ENCODE results near the gene RAB2B. TPM values are rescaled to one million over a fixed set of nuclear protein-coding genes. Genes with fewer than 3 reads are reported as not detected.
A peak's percentile ranks its signal among the peaks of the same experiment; 100 is the strongest.

RAB2B gene
- polyA plus RNA-seq (2012; ENCODE audit: insufficient read length, low read depth), result 5.4 TPM

DNA sequence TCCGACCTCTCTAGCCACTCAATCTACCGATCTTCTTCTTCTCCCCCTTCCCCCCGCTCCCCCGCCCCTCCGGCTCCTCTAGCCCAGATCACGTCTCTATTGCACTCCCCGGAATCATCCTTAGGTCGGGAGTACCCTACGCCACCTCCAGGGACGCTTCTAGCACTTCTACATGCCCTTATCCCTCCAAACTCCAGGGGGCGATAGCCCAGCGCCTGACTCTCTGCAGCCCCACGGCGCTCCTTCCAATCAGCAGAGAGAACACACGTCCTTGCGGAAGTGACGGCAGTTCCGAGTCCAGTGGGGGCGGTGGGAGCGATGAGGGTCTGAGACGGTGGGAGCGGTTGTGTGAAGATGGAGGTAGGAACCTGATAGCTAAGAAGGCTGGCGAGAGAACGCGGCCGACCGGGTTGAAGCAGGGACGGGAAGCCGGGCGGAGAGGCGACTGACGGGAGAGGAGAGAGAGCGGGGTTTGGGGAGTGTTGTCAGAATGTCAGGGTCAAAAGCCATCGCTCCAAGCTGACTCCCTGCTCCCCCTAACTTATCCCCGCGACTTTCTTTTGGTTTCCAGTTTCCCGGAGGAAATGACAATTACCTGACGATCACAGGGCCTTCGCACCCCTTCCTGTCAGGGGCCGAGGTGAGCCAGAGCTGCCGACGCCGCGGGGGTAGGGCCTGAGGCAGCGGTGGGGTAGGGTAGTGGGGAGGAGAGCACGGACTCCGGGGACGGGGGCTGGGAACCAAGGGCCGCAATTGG, at the start of gene RAB2B, which contains the start of gene TOX4:
Gene RAB2B, minus strand, starts transcription at position 35 of the 757 bp plus-strand sequence. CDS start 87 bp downstream, outside the sequence.
Gene TOX4, plus strand, starts transcription at position 271 of the 757 bp plus-strand sequence. Its CDS starts 84 bp downstream, at position 355.
- peak; percentile 71 for TF ChIP-seq POLR2AphosphoS5 (IDR thresholded peaks at IDR 0.05; ENCODE audit: low read depth, low read length)
- TF ChIP-seq, protein P1, sequence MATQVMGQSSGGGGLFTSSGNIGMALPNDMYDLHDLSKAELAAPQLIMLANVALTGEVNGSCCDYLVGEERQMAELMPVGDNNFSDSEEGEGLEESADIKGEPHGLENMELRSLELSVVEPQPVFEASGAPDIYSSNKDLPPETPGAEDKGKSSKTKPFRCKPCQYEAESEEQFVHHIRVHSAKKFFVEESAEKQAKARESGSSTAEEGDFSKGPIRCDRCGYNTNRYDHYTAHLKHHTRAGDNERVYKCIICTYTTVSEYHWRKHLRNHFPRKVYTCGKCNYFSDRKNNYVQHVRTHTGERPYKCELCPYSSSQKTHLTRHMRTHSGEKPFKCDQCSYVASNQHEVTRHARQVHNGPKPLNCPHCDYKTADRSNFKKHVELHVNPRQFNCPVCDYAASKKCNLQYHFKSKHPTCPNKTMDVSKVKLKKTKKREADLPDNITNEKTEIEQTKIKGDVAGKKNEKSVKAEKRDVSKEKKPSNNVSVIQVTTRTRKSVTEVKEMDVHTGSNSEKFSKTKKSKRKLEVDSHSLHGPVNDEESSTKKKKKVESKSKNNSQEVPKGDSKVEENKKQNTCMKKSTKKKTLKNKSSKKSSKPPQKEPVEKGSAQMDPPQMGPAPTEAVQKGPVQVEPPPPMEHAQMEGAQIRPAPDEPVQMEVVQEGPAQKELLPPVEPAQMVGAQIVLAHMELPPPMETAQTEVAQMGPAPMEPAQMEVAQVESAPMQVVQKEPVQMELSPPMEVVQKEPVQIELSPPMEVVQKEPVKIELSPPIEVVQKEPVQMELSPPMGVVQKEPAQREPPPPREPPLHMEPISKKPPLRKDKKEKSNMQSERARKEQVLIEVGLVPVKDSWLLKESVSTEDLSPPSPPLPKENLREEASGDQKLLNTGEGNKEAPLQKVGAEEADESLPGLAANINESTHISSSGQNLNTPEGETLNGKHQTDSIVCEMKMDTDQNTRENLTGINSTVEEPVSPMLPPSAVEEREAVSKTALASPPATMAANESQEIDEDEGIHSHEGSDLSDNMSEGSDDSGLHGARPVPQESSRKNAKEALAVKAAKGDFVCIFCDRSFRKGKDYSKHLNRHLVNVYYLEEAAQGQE (IDR thresholded peaks at IDR 0.05; ENCODE audit: insufficient read depth in 1 of 2, low read depth in 2 of 2, low read length in 2 of 2), result no peak

DNA sequence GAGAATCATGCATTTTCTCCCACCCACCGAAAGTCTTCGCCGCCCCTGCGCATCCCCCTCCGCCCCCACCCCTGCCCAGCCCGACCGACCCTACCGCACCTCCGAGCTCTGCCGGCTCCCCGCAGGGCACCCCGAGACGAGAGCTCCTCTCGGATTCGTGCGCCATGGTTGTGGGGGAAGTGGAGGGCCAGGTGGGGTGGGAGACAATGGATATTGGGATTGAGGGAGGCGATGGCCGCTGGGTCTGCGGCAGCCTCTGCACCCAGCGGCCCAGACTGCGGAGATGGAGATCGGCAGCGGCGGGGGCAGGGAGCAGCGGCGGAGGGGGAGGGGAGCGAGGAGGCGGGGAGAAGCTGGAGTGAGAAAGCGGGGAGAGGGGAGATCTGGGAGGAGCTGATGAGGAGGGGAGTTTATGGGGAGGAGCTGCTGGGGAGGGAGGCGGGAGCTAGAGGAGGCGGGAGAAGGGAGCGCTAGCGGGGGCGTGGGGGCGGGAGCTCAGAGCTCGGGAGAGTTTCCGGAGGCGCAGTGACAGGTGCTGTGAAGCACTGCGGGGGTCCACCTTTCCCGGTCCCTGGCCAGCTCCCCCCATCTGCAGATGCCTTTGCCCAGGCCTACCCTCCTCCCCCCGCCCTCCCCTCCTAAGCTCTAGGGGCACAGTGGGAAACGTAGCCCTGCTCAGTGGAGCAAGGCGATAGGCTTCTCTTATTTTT, 49.4 kb upstream of the RAB2B start, which contains the start of gene SALL2:
Gene SALL2, minus strand, starts transcription at position 385 of the 710 bp plus-strand sequence. Its CDS starts 219 bp downstream, at position 166.
- no peak for TF ChIP-seq POLR2AphosphoS5 (IDR thresholded peaks at IDR 0.05; ENCODE audit: low read depth, low read length)
- TF ChIP-seq FOXP2 (optimal IDR thresholded peaks at IDR 0.05; ENCODE audit: borderline replicate concordance, extremely low read depth, extremely low read length, insufficient read depth), result no peak
- TF ChIP-seq SIN3A (IDR thresholded peaks at IDR 0.05; ENCODE audit: borderline replicate concordance, insufficient read depth, low read length), result no peak
- TF ChIP-seq, protein P1 (IDR thresholded peaks at IDR 0.05; ENCODE audit: insufficient read depth in 1 of 2, low read depth in 2 of 2, low read length in 2 of 2), result no peak
- no peak for TF ChIP-seq TAF1 (IDR thresholded peaks at IDR 0.05; ENCODE audit: borderline replicate concordance, insufficient read depth, low read length)

DNA sequence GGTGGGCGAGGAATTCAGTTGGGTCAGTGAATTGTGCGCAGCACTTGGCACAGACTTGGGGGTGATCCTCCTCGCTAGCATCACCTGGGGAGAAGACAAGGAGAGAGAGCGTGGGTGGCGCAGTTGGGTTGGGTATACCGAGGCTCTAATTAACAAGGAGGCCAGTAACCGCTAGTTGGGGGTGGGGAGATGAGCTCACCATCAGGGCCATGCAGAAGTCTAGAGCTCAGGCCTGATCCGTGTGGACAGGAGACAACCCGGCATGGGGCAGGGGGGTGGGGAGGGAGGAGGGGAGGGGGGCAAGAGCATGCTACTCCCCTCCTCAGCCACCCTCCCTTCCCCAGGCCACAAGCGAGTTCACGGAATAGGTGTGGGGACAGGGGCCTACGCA, 48.8 kb upstream of the RAB2B start:
- TF ChIP-seq, protein P1 (IDR thresholded peaks at IDR 0.05; ENCODE audit: insufficient read depth in 1 of 2, low read depth in 2 of 2, low read length in 2 of 2), result no peak
- TF ChIP-seq FOXP2 (optimal IDR thresholded peaks at IDR 0.05; ENCODE audit: borderline replicate concordance, extremely low read depth, extremely low read length, insufficient read depth) (no peak), POLR2AphosphoS5 (IDR thresholded peaks at IDR 0.05; ENCODE audit: low read depth, low read length) (no peak), TAF1 (IDR thresholded peaks at IDR 0.05; ENCODE audit: borderline replicate concordance, insufficient read depth, low read length) (no peak), SIN3A (IDR thresholded peaks at IDR 0.05; ENCODE audit: borderline replicate concordance, insufficient read depth, low read length) (no peak)

DNA sequence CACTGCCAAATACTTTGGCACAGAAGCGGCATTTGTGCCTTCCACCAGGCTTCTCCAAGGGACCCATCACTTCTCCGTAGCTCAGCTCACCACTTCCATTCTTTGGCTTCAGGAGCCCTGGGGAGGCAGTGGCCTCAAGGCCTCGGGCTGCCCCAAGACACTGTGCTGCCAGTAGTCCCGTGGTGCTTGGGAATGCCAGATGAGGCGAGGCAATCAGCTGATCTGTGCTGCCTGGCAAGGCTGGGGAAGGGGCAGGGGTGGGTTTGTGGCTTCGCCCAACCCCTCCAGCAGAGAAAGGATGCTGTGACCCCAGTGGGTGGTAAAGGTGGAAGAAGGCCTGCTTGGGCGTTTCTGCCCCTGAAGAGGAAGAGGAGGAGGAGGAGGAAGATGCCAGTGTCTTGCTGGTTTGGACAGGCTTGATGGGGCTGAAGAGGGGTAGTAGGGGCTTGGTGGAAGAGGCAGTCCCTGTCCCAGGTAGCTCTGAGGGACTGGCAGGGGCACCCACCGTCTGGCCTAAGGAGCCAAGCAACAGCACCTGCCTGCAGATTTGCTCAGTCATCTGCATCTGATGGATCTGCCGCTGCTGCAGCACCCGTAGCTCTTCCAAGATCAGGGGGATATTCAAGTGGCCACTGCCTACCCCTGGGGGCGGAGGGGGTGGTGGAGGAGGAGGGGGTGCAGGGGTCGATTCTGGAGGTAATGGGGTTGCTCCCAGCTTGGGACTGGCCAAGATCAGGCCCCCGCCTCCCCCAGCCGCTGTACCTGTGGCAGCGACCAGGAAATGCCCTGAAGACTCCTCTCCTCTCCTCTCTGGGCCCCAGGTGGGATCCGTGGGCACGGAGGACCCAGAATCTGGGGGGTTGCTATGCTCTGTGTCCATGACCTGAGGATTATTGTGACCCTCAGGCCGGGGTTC, 48.1 kb upstream of the RAB2B start:
- TF ChIP-seq FOXP2 (optimal IDR thresholded peaks at IDR 0.05; ENCODE audit: borderline replicate concordance, extremely low read depth, extremely low read length, insufficient read depth), result no peak
- TF ChIP-seq, protein P1 (IDR thresholded peaks at IDR 0.05; ENCODE audit: insufficient read depth in 1 of 2, low read depth in 2 of 2, low read length in 2 of 2), result no peak
- no peak for TF ChIP-seq POLR2AphosphoS5 (IDR thresholded peaks at IDR 0.05; ENCODE audit: low read depth, low read length)
- TF ChIP-seq TAF1 (IDR thresholded peaks at IDR 0.05; ENCODE audit: borderline replicate concordance, insufficient read depth, low read length), result no peak
- TF ChIP-seq SIN3A (IDR thresholded peaks at IDR 0.05; ENCODE audit: borderline replicate concordance, insufficient read depth, low read length), result no peak
